Measurements from ENCODE around the gene SCO2.

SCO2 gene

GRCh38 chr22:50474710-50475651 is 50.4 kb downstream of the SCO2 start, which contains the start of gene SBF1:
Gene SBF1 (minus strand): TSS chr22:50475035. CDS start chr22:50474840, 195 bp downstream.
- FAIRE-seq, result no peak

- no peak for FAIRE-seq
Measured at GRCh38 chr22:50473855-50474671, 51.3 kb downstream of the SCO2 start.

All from A204.1 (cell line).